HG02938 (cell line): Measurements from ENCODE around the gene CCP110.
"Not testable (repeated sequence)": the region's sequence is repeated elsewhere in the genome, so short reads cannot be mapped to it uniquely, and the experiment has no call there.

ENCODE experiments used
- ATAC-seq: cut with Tn5 transposase; IDR thresholded peaks from one replicate; pipeline ENCODE4 v1.9.1; 2021; ENCODE audit warnings: mild to moderate bottlenecking, moderate library complexity; ENCODE audit not compliant: unreplicated experiment

Gene CCP110

DNA sequence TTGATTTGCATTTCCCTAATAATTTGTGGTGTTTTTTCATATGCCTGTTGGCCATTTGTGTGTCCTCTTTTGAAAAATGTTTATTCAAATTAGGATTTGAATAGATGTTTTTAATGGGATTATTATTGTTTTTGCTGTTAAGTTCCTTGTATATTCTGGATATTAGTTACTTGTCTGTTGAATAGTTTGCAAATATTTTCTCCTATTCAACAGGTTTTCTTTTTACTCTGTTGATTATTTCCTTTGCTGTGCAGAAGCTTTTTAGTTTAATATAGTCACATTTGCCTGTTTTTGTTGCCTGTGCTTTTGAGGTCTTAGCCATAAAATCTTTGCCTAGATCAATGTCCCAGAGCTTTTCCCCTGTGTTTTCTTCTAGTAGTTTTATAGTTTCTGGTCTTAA, 11.4 kb upstream of the CCP110 start:
- ATAC-seq: no peak

DNA sequence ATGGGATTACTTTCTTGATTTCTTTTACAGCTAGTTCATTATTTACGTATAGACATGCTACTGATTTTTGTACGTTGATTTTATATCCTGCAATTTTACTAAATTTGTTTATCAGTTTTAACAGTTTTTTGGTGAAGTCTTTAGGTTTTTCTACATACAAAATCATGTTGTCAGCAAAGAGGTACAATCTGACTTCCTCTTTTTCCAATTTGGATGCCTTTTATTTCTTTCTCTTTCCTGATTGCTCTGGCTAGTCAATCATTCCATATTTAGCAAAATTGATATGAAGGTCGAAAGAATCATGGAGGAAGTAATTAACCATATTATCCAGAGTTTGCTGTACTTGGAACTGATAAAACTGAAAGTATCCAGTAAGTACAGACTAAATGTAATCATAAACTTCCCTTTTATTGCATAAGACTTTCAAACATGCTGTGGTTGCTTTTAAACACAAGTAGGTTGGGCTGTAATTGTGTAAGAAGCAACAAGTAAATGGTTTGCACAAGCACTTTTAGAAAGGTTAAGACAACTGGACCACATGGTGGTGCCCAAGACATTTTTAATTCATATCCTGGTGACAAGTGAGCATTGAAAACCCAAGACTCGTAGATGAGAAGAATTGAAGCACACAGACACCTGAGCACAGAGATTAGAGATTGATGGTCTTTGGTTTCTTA, 10.2 kb upstream of the CCP110 start:
- ATAC-seq: no peak

DNA sequence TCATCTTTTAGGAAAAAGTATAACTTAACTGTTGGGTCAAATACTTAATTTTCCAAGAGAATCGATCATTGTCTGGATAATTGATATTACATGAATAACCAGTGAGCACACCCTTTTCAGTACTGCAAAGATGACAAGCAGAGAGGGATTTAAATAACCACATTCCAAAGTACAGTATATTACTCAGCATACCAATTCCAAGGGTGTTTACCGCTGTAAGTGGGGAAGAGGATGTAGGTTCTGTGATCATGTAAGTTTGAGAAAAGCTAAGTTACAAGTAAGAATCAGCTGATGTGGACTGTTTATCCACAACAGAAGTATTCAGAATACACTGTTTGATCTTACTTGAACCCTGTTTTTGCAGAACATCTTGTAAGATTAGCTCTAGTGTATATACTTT, 8.0 kb upstream of the CCP110 start:
- no peak for ATAC-seq

DNA sequence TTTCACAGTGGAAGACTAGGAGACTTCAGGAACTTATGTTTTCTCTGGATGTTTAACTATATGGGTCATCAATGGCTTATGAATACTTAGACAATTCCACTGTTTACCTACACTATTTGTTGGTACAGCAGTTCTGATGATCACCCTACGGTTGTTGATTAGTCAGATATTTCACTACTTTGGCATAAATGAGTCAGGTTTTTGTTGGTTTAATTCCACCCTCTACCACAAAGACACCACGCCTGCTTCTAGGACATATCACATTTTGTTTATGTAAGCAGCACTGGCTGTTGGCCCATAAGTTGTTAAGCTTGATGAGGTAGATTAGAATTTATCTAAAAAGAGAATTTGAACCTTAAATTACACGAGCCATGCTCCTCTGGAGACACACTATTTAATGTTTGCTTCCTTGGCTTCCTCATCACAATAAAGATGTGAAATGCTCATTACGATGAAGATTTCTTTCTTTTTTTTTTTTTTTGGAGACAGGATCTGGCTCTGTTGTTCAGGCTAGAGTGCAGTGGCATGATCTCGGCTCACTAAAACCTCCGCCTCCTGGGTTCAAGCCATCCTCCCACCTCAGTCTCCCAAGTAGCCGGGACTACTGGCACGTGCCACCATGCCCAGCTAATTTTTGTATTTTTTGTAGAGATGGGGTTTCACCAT, 6.2 kb upstream of the CCP110 start:
- ATAC-seq: no peak

DNA sequence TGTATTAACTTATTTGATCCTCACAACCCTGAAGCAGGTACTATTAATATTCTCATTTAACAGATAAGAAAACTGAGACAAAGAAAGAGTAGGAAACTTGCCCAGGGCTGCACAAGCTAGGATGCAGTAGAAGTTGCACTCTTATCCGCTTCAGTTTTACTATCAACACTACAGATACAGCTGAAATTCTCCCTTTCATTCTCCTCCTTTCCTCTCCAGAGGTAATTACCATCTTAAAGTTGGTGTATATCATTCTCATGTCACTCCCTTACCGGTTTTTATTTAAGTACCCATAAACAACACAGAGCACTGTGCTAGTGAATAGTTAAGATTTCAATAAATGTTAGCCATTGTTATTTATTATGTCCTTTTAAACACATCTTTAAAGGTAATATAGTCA, 5.4 kb upstream of the CCP110 start:
- no peak for ATAC-seq

DNA sequence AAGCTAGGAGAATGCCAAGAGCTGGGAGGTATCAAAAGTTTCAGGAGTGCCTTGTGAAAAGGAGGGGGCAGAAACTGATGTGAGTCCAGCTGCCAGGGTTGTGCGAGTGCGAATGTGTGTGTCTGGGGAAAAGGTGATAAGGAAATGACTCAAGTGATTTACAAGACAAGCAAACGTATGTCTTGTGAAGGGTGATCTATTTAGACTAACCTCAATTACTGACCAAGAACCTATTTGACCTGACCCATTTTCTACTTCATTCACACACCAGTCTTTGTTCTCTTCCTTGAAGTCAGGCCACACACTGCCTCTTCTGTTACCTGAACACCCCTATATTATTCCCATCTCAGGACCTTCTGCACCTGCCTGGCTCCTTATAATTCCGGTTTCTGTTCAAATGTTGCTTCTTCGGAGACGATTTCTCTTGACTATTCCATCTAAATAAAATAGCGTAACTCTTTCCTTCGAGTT, 2.8 kb upstream of the CCP110 start:
- no peak for ATAC-seq

DNA sequence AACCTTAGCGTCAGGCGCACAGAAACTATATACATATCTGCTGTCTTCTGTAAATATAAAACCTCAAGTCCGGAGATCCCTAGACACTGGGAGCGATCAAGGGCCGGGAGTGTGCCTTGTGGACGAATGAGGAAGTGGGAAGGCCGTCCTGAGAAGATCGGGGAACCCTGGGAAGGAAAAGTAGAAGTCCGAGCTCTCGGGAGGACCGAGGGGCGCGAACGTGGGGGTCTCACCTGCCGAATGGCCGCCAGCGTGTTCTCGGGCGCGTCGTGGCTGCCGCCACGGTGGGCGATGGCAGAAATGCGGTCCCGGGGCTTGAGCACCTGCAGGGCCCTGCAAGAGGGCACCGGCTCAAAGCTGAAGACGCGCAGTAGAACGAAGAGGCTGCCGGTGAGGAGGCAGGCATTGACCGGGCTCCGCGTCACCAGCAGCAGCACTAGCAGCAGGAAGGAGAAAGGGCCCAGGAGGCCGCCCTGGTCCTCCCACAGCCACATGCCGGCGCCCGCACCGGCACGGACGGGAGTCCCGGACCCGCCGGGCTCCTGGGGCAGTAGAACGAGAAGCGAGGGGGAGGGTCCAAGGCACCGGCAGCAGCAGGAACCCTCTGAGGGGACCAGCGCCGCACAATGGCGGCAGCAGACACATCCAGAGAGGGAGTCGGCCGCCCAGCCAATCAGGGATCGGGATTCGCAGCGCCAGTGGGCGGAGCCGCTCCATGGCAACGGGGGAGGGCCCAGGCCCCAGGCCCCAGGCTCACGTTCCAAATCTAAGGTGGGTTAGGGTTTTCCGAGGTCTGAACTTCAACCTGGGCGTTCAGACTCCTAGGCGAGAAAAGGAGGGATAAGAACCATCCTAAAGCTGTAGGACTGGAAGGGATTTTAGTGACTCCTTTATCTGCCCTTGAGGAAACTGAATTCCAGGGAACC, 2.0 kb upstream of the CCP110 start, which contains the start of gene GDE1:
GDE1 (minus strand) TSS at position 628 of the 926 bp plus-strand sequence; CDS start at position 494, 134 bp downstream.
- peak; percentile 72 for ATAC-seq

DNA sequence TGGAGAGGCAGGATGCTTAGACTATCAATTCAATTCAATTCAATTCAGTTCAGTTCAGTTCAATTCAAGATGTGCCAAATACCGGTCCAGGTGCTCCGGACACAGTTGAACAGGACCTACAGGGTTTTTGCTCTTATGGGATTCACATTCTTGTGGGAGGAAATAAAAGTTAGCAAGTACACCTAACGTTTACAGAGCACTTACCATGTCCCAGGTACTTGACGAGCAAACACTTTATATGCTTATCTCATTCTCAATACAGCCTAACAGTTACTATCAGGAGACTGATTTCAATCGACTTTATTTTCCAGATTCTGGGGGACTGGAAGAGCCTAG, 1.4 kb upstream of the CCP110 start:
- no peak for ATAC-seq

DNA sequence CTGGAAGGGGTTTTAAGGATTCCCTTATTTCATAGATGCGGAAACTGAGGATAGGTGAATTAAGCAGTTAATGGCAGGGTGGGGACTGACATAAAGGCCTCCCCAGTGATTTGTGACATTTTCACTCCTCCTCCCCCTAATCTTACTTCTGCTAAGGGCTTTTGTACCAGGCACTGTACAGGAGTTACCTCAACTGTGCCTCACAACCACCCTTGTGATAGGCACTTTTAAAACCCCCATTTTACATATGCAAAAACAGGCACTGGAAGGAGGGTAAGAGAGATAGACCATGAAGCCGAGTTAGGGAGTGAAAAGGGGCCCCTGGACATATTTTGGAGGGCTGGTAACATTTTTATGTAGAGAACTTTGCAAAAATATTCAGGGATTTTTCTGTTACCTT, 982 bp upstream of the CCP110 start:
- no peak for ATAC-seq

DNA sequence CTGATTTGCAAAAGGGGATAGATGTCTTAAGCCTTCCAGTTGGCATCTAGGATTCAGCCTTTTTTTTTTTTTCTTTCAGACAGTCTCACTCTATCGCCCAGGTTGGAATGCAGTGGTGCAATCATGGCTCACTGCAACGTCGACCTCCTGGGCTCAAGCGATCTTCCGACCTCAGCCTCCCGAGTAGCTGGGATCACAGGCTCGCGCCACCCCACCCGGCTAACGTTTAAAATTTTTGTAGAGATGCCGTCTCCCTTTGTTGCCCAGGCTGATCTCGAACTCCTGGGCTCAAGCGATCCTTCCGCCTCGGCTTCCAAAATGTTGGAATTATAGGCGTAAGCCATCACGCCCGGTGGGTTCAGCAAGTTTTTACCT, 571 bp upstream of the CCP110 start:
- ATAC-seq: no peak

DNA sequence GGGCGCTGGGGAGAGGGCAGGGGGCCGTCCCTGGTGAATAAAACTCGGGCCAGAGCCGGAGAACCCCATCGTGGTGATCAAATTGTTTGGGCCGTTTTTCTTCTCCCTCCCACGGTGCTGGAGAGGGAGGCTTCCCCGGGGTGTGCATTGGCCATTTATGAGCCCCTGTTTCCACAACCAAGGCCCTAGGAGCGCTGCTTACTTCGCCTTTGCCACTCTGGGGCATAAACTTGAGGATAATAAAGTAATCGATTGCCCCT, 544 bp downstream of the CCP110 start:
- no peak for ATAC-seq

DNA sequence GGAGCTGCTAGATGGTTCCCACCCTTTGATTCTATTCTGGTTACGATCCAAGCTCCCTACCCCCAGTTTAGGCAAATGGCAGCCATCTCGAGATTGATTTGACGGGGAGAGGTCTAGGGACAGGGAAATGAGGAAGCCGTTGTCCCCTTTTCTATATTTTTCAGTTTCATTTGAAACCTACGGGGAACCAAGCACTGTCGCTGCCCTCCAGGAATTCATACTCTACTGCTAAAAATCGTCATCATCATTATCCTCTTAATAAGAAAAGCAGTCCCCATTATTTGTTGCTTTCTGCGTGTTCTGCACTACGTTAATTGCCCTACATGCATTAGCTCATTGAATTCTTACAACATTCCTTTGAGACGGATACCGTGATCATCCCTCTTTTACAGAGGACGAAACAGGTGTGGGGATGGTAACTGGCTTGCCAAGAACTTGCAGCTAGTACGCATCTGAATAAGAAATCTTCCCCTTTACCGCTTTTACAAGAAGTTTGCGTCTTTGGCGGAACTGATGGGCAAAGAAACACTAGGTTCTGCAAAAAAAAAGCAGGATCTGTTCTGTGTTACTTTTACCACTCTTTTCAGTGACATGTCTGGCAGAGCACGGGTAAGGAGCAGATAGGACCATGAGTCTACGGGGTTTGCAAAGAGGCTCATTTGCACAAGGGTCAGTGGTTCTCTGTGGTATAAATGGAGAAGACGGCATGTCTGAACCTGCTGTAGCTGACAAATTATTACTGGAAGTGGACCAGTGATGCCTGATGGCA, 1.1 kb downstream of the CCP110 start:
- ATAC-seq: no peak

DNA sequence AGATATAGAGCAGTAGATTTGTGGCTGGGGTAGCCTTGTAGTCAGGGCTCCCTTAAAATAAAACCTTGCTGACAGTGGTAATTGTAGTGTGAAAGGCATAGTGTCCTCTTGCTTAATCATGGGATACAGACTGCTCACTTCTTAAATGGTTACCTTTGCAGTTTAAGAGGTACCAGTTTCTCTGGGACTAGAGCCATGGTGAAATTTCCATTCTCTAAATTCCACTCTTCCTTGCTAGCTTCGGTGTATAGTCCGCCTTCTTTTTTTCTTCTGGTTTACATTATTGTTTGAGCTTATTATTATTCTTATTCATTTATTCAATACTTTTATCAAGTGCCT, 1.6 kb downstream of the CCP110 start:
- no peak for ATAC-seq

DNA sequence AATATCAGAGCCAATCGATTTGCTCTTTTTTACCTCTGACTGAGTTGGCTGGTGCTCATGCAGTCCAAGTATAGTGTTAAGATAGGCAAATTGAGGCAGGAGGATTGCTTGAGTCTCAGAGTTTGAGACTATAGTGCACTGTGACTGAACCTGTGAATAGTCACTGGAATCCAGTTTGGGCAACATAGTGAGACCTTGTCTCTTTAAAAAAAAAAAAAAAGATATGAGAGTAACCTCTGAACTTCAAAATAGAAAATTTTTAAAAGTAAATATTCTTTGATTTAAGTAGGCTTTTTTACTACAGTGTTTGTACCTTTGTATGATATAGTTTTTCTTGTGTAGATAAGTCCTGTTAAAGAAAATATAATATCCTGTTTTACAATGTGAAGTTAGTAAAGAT, 3.4 kb downstream of the CCP110 start:
- ATAC-seq: no peak

DNA sequence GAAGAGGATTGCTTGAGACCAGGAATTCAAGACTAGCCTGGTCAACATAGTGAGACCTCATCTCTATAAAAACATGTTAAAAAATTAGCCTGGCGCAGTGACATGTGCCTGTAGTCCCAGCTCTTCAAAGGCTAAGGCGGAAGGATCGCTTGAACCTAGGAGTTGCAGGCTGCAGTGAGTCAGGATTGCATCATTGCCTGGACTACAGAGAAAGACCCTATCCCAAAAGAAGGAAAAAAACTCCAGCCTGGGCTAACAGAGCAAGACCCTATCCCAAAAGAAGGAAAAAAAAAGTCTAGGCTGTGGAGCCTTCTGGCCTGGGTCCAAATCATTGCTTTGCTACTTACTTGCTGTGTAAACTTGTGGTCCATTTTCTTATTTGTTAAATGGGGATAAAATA, 4.9 kb downstream of the CCP110 start:
- no peak for ATAC-seq

DNA sequence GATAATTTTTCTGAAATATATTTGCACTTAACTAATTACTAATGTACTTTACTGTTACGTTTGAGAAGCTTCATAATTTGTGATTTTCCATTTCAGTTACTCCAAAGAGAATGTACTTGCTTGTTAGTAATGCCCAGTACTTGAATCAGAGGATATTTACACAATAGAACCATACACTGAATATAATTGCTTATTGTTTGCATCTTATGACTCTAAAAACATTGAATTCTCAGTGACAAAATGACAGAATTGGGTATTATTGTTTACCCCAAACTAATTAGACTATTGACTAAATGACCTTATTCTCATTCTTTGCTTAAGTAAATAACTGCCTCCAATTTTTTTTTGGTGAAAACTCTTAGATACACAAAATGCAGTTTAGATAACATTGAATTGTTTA, 8.9 kb downstream of the CCP110 start:
- ATAC-seq: no peak

DNA sequence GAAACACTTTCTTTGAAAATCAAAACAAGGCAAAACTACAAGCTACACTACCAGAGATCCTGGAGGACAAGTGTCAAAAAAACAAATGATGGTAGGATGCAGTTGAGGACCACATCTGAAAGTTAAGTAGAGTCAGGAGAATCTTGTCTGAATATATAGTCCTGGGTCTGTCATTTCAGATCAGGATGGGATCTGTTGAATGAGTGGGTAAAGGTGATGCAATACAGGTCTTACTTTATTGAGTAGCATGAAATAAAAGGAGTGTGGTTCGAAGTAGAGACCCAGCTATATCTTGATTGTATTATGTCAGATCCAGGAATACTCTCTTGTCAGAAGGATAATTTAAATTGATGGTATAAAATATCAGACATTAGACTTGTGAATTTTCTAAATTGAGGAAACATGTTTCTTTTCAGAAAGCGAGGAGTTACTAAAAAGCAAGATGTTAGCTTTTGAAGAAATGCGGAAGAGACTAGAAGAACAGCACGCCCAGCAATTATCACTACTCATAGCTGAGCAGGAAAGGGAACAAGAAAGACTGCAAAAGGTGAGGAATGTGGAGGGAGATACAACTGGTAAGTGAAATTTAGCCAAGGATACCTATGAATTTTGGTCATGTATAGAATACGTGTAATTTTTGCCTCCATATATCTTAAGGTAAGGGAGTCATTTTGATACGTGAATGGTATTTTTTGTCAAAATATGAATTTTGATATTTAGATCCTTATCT, 16.7 kb downstream of the CCP110 start:
- ATAC-seq: no peak

DNA sequence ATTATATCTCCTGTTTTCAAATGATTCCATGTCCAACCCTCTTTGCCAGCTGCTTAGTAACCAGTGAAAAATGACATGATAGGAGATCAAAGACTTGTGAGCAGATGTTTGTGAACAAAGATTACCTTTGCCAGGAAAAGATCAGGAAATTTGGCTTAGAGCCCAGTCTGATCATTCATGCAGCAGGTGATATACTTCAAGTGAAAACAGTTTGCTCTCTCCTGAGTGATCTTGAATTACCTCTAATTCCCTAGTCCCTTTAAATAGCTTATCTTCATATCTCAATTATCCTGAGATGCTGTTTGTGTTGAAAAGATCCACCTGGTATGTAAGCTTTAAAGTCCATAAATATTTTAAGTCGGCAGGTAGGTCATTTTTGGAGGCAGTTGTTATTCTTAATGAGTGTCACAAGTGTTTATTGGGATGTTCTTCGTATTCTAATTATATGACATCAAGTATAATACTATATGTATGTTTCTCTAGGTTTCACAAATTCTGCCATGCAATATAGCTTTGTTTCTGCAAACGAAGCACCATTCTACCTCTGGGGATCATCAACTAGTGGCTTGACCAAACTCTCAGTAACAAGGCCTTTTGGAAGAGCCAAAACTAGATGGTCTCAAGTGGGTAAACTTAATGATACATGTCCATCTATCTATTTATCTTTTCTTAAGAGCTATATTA, 18.5 kb downstream of the CCP110 start:
- ATAC-seq: no peak

DNA sequence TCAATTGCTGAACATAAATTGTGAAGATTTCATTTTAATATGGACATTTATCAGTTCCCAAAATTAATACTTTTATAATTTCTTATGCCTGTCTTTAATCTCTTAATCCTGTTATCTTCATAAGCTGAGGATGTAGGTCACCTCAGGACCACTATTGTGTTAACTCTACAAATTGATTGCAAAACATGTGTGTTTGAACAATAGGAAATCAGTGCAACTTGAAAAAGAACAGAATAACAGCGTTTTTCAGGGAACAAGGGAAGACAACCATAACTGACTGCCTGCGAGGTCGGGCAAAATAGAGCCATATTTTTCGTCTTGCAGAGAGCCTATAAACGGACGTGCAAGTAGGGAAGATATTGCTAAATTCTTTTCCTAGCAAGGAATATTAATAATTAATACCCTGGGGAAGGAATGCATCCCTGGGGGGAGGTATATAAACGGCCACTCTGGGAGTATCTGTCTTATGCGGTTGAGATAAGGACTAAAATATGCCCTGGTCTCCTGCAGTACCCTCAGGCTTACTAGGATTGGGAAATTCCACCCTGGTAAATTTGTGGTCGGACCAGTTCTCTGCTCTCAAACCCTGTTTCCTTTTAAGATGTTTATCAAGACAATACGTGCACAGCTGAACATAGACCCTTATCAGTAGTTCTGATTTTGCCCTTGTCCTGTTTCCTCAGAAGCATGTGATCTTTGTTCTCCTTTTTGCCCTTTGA, 19.7 kb downstream of the CCP110 start:
- ATAC-seq: not testable (repeated sequence)

DNA sequence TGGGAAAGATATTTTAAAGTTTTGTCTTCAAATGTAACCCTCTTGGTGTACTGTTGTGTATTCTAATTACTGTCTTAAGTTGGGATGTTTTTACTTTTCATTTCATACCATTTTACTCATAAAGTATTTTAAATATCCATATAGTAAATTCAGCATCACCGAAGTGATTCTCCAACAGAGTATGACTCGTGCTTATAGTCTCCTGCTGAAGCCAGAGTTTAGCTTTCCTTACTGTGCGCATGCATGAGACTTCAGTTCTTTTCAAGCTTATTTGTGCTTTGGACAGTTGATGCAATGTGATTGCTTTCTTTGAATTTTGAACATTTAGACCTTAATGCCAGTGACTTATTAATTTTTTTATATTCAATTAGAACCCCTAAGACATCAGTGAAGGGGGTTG, 24.4 kb downstream of the CCP110 start:
- no peak for ATAC-seq
